Measurements from ENCODE around the gene AMN1.

- no peak for TF ChIP-seq CTCF (IDR thresholded peaks at IDR 0.05)
- TF ChIP-seq EP300 (IDR thresholded peaks at IDR 0.05), result no peak
- no peak for TF ChIP-seq POLR2A (IDR thresholded peaks at IDR 0.05)
Observed at GRCh38 chr12:31626270-31626995, 102.4 kb downstream of the AMN1 start.

Data from ovary (tissue), 3 donors.